AML-193 (cell line): ENCODE measurements around the gene RAI2.

ENCODE experiments used
- DNase-seq, 2 experiments: peaks; one replicate each; lab custom pipeline; 2025; lab: John Stamatoyannopoulos, UW

RAI2 gene

GRCh38 chrX:17829566-17829965 is 31.5 kb downstream of the RAI2 start:
- no peak for DNase-seq

- DNase-seq = no peak
These were observed 32.9 kb downstream of the RAI2 start for GRCh38 chrX:17828171-17828570.

GRCh38 chrX:17826609-17827496 is 34.2 kb downstream of the RAI2 start:
- DNase-seq = no peak

GRCh38 chrX:17824980-17825379 is 36.1 kb downstream of the RAI2 start:
- no peak for DNase-seq

GRCh38 chrX:17822351-17822750 is 38.7 kb downstream of the RAI2 start:
- no peak for DNase-seq

GRCh38 chrX:17820100-17820499 is 41.0 kb downstream of the RAI2 start:
- DNase-seq = no peak

GRCh38 chrX:17818726-17819125 is 42.4 kb downstream of the RAI2 start:
- DNase-seq = no peak

GRCh38 chrX:17817251-17817650 is 43.8 kb downstream of the RAI2 start:
- no peak for DNase-seq

- DNase-seq = no peak
These were observed 46.5 kb downstream of the RAI2 start for GRCh38 chrX:17814557-17814956.

GRCh38 chrX:17814059-17814458 is 47.0 kb downstream of the RAI2 start:
- no peak for DNase-seq

- no peak for DNase-seq
These were observed 47.8 kb downstream of the RAI2 start for GRCh38 chrX:17813277-17813676.

- DNase-seq = no peak
These were observed 48.3 kb downstream of the RAI2 start for GRCh38 chrX:17812763-17813162.

GRCh38 chrX:17809984-17810383 is 51.1 kb downstream of the RAI2 start:
- no peak for DNase-seq

GRCh38 chrX:17809273-17809672 is 51.8 kb downstream of the RAI2 start:
- no peak for DNase-seq

- no peak for DNase-seq
These were observed 56.0 kb downstream of the RAI2 start for GRCh38 chrX:17805120-17805519.

GRCh38 chrX:17803449-17803848 is 57.6 kb downstream of the RAI2 start:
- DNase-seq = no peak

GRCh38 chrX:17802756-17803155 is 58.3 kb downstream of the RAI2 start:
- DNase-seq = no peak

GRCh38 chrX:17801431-17801830 is 59.7 kb downstream of the RAI2 start:
- no peak for DNase-seq

- no peak for DNase-seq
These were observed 62.2 kb downstream of the RAI2 start for GRCh38 chrX:17798921-17799320.

GRCh38 chrX:17792826-17793225 is 68.3 kb downstream of the RAI2 start:
- DNase-seq = no peak

- no peak for DNase-seq
These were observed 72.0 kb downstream of the RAI2 start for GRCh38 chrX:17788956-17789562.

- peak in 1 of 2 experiments; percentile 0 for DNase-seq
These were observed 72.7 kb downstream of the RAI2 start for GRCh38 chrX:17788439-17788838.

GRCh38 chrX:17787557-17787956 is 73.5 kb downstream of the RAI2 start:
- no peak for DNase-seq
